ENCODE measurements around the gene ANKRD60.

Gene ANKRD60

DNA sequence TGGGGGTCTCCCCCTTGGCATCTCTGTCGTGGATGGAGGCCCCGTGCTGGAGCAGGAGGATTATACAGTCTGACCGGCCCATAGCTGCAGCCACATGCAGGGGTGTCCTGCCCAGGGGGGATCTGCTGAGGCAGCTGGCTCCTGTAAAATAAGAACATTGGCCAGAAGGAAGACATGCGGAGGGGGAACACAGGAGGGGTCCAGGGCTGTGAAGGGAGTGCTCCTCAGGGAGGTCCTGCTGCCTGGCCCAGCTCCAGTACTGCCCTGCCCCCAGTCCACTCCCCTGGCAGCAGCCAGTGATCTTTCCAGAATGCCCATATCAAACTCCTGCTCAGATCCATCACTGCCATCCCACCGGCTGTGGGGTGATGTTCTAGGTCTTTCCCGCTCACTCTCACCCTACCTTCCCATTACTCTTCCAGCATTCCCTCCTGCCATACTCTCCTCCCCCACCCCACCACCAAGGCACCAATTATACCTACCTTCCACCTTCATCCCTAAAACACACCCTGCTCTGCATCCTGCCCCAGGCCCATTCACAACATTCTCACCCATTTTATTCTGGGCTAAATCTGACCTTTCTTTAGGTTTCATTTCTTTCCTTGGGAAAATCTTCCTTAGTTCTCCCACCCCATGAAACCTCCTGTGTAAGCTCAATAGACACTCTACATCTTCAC is 9.7 kb downstream of the ANKRD60 start:
- DNase-seq = no peak

DNA sequence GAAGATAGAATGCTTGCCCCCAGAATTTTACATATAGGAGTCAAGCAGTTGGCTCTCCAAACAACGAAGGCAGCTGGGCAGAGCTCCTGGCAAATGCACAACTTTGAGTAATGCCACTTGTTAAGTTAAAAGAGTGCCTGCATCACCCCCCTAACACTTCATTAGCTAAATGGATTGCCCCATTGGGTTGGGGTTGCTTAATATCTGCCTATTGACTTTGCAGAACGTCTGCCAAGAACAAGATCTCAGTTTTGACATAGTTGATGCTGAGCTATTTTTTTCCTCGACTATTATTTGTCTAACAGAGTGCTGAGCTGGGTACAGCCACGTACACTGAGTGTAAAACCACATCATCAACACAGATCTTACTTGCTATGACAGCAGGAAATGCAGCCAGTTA is 12.1 kb downstream of the ANKRD60 start:
- no peak for DNase-seq

DNA sequence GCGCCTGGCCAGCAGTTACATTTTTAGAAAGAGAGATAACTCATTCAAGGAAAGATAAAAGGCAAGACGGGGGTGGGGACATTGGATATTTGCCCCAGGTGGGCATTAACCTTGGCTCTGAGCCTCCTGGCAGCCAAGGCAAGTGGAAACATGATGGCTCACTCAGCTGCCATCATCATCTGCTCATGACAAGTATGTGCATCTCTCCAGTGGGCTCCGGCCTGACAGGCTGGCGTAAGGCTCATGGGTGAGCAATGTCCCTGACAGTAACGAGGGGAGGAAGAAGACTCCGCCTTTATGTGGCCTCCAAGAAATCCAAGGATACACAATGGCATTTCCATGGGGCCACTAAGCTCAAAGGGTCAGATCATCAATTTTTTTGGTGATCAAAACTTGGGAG is 13.3 kb downstream of the ANKRD60 start:
- no peak for DNase-seq

DNA sequence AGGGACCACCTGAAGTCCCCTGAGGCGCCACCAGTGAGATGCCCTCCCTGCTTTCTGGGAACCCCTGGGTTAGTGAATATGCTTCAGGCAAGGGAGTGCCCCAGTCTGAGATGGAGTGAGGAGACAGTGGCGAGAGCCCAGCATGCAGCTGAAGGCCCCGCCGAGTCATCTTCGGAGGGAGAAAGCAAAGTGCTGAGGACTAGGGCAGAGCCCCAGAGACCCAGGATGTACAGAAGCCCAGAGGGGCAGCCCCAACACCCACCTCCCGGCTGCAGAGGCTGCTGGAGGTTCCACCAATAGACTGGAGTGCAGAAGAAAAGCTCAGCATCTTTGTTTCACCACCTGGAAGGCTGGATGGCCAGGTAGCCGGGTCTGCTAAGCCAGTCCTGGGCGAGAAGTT is 14.1 kb downstream of the ANKRD60 start:
- no peak for DNase-seq

DNA sequence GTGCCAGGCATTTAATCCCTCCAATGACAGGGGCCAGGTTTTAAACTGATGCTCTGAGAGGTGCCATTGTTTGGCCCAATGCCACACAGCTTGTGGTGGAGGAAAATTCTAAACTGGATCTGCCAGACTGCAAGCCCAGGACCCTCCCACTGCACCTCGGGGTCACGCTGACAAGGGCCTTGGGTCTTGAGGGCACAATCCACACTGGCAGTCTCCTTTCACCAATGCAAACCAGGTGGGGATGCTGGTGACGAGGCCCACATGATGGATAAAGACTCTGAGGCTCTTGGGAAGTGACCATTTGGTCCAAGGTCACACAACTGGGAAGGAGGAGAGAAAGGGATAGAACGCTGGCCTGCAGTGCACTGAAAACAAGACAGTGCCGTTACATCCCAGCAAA is 14.7 kb downstream of the ANKRD60 start:
- no peak for DNase-seq

DNA sequence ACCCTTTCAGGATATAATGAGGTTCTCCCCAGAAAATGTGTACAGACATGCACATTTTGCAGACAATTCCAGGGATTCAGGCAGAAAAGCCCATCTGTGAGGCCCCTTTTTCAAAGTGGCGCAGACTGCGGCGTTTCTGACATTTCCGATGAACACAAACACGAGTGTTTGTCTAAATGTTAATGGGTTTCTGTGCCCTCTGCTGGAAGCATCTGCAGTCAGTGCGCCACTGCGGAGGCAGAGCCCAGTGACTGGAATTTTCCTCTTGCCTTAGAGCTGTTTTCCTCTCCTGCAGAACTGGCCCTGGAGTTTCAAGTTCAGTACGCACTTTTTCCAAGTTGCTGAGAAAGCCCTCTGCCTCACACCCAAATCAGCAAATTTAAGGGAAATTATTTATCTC is 15.3 kb downstream of the ANKRD60 start:
- DNase-seq = no peak

DNA sequence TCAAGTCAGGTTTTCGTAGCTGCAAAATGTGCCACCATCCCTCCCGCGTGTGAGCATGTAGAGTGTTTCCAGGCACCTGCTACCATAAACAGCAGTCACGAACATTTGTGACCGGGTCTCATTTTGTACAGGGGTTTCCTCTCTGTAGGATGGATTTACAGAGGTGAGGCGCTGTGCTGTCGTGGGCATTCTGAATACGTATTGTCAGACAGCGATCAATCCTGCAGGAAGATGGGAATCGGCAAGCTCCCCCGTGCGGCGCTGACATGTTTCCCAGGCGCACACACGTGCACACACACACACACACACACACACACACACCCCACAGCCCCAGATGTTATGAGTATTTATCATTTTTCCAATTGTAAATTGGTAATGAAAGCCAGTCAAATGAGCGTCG is 15.8 kb downstream of the ANKRD60 start:
- DNase-seq = no peak

DNA sequence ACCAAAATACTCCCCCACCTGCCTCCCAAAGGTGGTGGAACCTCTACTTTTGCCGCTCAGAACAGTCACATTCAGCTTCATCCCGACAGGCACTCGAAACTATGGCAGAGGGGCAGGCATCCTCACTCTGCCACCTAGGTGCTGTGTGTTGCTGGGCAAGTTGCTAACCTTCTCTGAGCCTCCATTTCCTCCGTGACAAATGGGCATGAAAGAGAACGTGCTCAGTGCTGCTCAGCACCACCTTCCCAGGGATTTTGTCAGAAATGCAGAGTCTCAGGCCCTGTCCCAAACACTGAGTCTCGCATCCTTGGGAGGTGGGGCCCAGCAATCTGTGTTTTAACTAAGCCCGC is 18.1 kb downstream of the ANKRD60 start:
- DNase-seq = no peak

DNA sequence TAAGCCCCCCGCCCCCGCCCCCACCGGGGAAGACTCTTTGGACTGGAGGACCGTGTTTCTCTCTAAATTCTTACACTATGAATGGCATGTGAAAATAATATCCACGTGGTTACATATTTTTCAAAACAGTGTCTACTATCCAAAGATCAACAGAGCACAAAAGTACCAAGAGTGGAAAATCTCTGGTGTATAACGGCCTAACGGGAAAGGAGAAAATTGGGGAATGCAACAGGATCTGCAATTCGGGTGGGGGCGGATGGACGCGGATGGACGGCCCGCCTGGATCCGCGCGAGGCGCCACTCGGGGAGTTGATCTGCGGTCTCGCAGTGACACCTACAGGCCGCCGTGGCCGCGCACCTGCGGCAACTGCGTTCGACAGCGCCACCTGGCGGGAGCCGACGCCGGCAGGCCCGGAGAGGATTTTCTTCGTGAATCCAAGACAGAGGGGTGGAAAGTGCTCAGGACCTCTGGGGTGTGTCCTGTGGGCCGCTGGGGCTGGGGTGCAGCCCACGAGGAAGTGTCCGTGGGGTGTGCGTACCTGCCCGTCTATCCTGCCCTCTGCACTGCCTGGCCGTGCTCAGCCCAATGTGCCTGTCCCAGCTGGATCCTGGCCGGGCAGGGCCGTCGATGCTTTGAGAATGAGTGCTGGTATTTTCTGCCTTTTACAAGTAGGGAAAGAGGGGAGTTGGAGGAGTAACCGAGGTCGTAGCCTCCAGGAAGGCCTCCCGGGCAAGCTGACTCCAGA is 18.6 kb downstream of the ANKRD60 start:
- peak; percentile 88 for DNase-seq

DNA sequence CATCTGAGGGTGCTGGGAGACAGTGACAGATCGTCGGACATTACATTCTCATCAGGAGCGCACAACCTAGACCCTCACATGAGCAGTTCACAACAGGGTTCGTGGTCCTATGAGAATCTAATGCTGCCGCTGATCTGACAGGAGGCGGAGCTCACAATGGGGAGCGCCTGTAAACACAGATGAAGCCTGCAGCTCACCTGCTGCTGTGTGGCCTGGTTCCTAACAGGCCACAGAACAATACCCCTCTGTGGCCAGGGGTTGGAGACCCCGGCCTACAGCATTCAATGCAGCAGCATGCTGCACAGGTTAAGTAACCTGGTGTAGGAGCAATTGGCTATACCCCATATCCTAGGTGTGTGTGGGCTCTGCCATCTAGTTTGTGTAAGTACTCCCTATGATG is 19.5 kb downstream of the ANKRD60 start:
- no peak for DNase-seq

DNA sequence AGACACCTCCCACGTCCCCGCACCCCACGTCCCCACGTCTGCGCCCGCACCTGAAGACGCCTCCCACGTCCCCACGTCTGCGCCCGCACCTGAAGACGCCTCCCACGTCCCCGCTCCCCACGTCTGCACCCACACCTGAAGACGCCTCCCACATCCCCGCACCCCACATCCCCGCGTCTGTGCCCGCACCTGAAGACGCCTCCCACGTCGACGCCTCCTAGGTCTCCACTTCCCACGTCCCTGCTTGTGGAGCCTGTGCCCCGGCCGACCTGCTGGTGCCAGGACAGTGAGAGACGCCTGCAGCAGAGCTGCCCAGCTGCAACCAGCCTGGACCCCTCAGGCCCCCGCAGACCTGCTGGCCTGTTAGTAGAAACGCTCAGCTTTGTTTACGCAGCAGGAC is 22.6 kb downstream of the ANKRD60 start:
- DNase-seq = no peak

DNA sequence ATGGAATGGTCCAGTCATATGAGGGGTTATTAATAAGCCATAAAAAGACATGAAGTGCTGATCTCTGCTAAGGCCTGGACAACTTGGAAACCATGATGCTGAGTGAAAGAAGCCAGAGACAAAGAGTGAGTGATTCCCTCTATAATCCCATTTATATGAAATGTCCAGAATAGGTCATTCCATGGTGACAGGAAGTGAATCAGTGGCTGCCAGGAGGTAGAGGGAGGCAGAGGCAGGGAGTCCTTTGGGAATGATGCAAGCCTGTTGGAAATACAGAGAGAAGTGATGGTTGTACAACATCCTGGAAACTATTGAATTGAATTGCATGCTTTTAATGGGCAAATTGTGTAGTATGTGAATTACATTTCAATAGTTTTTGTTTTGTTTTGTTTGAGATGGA is 26.4 kb downstream of the ANKRD60 start:
- no peak for DNase-seq

DNA sequence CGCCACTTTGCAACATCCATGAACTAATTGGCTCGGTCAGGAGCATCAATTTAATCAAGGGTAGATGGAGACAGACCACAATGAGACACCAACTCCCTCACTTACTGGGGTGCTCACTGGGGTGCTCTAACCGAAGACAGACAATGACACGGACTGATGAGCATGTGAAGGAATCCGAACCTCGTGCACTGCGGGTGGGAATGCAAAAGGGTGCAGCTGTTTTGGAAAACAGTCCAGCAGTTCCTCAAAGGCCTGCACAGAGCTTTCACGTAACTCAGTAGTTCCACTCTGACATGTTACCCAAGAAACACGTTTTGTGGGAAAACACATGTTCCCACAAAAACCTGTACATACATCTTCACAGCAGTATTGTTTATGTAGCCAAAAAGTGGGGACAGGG is 26.8 kb downstream of the ANKRD60 start:
- DNase-seq = no peak

DNA sequence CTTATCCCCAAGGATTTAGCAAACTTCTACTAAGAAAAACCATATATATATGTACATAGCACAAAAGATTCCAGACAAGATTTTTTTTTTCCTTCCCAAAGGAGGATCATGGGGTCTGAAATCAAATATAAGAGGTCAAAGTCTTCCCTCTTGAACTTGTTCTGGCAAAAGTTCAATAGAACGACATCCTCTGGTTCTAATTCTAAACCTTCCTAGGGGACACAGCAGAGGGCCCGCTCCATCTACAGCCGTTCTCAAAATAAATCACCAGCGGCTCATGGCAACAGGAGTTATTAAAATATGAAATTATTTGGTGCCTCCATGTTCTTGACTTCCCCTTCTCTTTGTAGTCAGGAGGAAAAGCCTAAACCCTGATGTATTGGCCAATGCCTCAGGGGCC is 29.0 kb downstream of the ANKRD60 start:
- no peak for DNase-seq

DNA sequence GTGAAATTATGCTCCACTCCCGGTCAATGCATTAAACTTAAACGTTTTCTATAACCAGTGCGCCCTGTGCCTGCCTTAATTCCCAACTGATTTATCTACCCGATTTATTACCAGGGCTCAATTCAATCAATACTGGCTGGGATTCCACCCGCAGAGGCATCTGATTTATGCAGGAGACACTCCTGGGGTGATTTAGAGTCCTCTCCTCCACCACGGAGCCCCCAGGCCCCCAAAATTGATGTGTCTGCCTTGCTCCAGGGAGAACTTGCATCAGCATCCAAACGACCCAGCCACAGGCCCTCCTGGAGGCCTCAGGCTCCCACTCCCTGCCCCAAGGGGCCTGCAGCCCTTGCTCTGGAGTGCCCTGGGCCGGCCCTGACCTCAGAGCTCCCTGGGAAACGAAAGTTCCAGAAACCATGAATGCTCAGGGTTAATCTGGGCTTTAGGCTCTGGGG is 29.5 kb downstream of the ANKRD60 start:
- DNase-seq = no peak

DNA sequence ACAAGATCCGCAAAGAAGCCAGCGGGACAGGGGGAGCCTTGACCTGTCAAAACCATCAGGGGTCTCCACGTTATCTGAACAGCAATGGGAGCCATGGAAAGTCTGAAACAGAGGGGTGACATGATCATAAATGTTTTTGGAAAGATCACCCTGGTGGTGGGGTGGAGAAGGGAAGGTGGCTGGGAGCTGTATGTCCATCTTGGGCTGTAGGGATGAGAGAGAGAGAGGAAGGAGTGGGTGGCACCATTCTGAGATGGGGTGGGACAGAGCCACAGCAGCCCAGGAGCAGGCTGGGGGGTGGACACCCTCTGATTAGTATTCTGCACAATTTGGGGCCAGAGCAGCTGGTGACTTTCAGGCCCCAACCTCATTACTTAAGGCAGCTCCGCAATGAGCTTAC is 30.1 kb downstream of the ANKRD60 start:
- DNase-seq = no peak

DNA sequence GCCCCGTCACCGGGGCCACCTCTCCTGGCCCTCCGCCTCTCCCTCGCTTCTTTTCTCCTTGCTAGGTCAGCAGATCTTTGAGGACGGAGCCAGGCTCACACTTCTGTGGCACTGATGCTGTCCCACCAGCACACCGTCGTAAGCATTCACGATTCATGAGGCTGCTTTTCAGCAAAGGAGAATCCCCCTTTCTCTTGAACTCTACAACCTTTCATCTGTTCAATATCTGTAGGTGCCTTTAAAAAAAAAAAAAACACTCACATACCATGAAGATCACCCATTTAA is 31.3 kb downstream of the ANKRD60 start:
- DNase-seq = no peak

DNA sequence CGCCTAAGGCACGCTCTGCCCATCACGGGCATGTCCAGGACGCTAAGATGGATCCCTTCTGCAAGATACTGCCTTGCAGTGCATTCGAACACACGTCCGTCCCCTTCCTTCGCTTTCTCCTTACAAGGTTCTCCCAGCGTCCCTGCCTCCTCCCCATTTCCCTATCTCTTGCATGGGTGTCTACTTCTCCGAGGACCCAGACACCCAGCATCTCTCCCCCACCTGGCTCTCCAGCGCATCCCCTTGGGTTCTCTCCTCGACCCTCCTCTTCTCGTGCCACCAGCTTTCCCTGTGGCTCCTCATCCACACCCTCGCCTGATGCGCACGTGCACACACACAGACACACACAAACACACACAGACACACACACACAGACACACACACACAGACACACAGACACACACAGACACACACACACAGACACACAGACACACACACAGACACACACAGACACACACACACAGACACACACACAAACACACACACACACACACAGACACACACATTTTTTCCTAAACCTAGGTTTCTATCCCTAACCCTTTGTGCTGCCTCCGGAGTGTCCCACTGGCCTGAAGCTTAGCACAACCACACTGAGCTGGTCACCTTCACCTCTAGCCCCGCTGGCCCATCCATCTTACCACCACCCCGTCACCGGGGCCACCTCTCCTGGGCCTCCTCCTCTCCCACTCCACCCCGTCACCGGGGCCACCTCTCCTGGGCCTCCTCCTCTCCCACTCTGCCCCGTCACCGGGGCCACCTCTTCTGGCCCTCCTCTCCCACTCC is 31.9 kb downstream of the ANKRD60 start:
- no peak for DNase-seq

DNA sequence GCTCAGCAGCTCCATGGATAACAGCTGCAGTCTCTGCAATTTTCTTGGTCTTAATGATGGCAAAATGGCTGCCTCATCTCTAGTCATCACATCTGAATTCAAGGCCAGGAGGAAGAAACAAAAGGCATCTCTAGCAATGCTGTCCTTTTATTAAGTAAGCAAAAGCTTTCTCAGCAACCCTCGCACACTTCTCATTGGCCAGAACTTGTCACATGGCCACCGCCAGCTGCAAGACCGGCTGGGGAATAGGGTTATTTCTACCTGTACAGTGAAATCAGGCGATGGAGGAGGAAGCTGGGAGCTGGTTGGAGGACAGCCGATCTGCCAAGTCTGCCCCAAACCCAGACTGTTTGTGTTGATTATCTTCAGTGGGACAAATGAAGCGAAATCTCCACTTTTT is 33.4 kb downstream of the ANKRD60 start:
- DNase-seq = no peak

DNA sequence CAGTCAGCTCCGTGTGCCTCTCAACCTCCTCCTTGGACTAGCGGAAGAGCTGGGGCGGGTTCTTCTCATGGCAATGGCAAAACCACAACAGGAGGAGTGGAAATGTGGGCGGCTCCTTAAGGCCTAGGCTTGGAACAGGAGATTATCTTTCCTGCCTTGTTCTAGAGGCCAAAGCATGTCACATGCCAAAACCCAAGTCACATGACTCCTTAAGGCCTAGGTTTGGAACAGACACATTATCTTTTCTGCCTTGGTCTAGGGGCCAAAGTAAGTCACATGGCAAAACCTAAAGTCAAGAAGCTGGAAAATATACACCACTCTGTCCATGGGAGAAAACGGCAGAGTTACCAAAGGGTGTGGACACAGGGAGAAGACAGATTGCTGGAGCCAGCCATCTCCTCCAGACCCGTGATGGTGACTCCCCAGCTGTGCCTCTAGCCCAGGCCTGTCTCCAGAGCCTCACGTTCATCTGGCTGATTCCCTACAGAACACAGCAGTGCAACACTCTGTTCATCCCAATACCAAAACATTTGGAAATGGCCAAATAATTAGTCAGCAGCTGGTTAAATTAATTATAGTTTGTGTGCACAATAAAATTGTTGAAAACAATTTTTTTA is 34.2 kb downstream of the ANKRD60 start:
- DNase-seq = no peak

DNA sequence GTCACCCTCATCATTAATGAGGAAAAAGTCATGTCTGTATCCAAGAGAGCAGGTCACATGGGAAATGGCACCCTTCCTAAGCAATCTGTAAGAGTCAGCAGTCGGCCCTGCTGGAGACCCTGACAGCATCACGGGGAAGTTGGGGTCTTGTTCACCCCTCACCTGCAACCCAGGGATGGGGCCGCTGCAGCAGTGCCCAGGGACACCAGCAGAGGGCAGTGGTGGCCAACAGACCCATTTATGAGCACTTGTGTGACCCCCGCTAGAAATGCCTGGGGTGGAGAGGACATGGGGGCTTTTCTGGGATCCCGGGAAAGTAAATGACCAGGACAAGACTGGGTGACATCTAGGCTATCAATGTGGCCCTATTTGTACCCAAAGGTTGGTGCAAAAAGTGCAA is 35.9 kb downstream of the ANKRD60 start:
- peak; percentile 29 for DNase-seq

DNA sequence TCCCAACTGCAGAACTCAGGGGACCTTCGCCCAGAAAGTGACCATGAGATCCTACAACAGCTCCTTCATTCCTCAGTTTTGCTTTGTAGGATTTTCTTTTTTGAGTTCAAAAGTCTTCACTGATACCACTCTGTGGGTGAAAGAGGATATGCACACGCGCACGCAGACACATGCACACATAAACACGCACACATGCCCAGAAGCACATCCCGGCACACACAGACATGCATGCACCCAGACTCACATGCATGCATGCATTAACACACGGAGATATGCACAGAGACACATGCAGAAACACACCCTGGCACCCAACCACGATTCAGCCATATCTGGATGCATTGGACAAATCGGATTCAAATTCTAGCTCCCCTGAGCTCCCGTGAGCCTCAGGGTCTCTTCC is 36.4 kb downstream of the ANKRD60 start:
- DNase-seq = no peak

DNA sequence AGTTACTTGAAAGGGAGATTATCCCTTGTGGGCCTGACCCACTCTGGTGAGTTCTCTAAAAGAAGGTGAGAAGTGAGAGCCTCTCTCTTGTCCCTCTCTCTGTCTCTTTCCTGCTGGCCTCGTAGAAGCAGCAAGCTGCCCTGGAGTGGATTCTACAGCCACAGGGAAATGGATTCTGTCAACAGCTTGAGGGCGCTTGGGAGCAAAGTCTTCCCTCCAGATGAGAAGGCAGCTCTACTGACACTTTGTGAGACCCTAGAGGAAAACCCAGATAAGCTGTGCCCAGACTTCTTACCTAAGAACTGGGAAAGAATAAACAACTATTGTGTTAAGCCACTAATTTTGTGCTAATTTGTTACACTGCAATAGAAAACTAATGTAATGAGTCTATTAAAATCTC is 39.9 kb downstream of the ANKRD60 start:
- no peak for DNase-seq

DNA sequence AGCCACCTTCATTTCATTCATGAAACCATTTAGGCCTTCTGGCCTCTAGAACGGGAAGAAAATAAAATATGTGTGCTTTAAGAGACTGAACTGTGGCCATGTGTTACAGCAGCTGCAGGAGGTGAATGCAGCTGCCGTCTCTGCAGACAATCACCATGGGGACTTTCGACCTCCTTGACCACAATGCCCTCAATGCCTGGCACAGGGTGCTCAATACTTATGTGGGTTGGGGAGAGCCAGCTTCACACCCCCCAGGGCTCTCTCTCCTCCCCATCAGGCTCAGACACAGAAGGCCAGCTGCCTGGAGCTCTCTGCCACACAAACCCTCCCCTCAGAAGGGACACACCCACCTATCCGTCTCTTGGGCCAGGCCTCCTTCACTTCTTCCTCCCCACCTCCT is 43.5 kb downstream of the ANKRD60 start:
- DNase-seq = no peak

All from activated naive CD4-positive, alpha-beta T cell treated with anti-CD3 and anti-CD28 coated beads, Interleukin-2, amount 50 U/mL, for 16 hours (primary cell).